HG02884 (cell line): ENCODE results near the gene CD101.

Experiments used
- ATAC-seq: cut with Tn5 transposase; IDR thresholded peaks from one replicate; pipeline ENCODE4 v1.9.1; 2021; ENCODE audit warnings: mild to moderate bottlenecking, moderate library complexity; ENCODE audit not compliant: unreplicated experiment

Gene CD101

GRCh38 chr1:116986421-116987255 lies 14.9 kb upstream of the CD101 start:
- ATAC-seq, result no peak

GRCh38 chr1:116987256-116987555 lies 14.4 kb upstream of the CD101 start:
- ATAC-seq, result no peak

- ATAC-seq, result no peak
These were observed 13.3 kb upstream of the CD101 start for GRCh38 chr1:116988248-116988647.

- ATAC-seq, result no peak
These were observed 12.7 kb upstream of the CD101 start for GRCh38 chr1:116988908-116989307.

GRCh38 chr1:116989835-116990234 lies 11.7 kb upstream of the CD101 start:
- ATAC-seq, result no peak

GRCh38 chr1:116990612-116991151 lies 10.9 kb upstream of the CD101 start:
- no peak for ATAC-seq

- ATAC-seq, result no peak
These were observed 10.3 kb upstream of the CD101 start for GRCh38 chr1:116991171-116991845.

- no peak for ATAC-seq
These were observed 9.6 kb upstream of the CD101 start for GRCh38 chr1:116991918-116992317.

GRCh38 chr1:116993286-116993685 lies 8.3 kb upstream of the CD101 start:
- ATAC-seq, result no peak

- no peak for ATAC-seq
These were observed 7.1 kb upstream of the CD101 start for GRCh38 chr1:116994411-116994810.

- no peak for ATAC-seq
These were observed 4.5 kb upstream of the CD101 start for GRCh38 chr1:116997066-116997465.

GRCh38 chr1:116997636-116998035 lies 3.9 kb upstream of the CD101 start:
- ATAC-seq, result no peak

GRCh38 chr1:116999596-116999995 lies 2.0 kb upstream of the CD101 start:
- no peak for ATAC-seq

- ATAC-seq, result no peak
These were observed 1.4 kb upstream of the CD101 start for GRCh38 chr1:117000142-117000541.

GRCh38 chr1:117003223-117003875 lies 1.8 kb downstream of the CD101 start:
- ATAC-seq, result no peak

GRCh38 chr1:117007719-117008013 lies 6.1 kb downstream of the CD101 start:
- ATAC-seq, result no peak

- no peak for ATAC-seq
These were observed 7.1 kb downstream of the CD101 start for GRCh38 chr1:117008656-117009055.

GRCh38 chr1:117009132-117009531 lies 7.6 kb downstream of the CD101 start:
- no peak for ATAC-seq

GRCh38 chr1:117010310-117010969 lies 8.9 kb downstream of the CD101 start:
- ATAC-seq, result no peak

GRCh38 chr1:117011334-117011733 lies 9.8 kb downstream of the CD101 start:
- no peak for ATAC-seq

GRCh38 chr1:117013309-117013858 lies 11.8 kb downstream of the CD101 start:
- ATAC-seq, result no peak
